Measurements from ENCODE around the gene ST6GALNAC2.

The ST6GALNAC2 gene

DNA sequence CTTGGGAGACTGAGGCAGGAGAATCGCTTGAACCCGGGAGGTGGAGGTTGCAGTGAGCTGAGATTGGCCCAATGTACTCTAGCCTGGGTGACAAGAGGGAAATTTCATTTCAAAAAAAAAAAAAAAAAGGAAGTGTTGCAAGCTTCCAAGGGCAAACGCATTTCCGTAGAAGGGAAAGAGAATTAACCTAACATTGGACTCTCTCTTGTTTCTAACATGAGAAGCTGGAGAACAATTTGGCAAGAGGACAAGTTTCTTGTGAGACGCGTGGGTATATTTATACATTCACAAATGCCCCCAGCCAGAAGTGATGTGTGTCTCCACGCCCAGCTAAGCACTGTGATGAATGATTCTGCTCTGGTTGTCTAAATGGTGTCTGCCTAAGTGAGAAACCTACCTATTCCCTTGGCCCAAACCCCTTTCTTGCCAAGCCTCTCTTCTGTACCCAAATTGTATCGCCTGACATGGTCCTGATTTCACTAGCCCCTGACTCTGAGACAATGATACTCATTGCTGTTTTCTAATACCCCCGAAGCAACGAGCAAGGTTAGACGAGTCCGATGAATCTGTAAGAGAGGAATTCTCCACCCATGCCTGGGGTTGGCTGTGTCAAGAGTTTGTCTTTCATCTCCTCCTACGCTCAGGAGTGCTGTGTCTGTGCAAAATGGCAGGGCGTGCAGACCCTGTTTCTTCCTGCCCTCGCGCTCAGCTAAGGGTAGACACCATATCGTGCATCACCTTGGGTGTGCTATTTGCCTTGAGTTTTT, 14.2 kb upstream of the ST6GALNAC2 start:
- DNase-seq (ENCODE audit: low read depth in 2 of 2) = no peak

DNA sequence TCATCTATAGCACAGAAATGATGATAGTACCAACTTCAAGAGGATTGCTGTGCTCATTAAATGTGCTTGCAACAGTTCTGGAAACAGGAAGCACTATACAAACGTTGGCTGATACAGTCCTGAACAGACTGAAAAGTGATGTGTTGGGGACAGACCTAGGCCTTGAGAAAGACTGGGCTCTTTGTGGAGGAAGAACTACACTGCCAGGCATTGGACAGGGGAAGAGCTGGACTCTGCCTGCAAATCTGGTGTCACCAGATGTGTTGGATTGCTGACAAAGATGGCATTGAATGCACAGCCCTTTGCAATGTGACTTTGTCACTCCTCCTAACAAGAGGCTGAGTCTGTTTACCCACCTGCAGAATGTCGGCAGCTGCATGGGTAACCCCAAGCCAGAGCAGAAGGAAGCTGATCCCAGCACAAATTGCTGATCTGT, 12.4 kb upstream of the ST6GALNAC2 start:
- no peak for DNase-seq (ENCODE audit: low read depth in 2 of 2)

DNA sequence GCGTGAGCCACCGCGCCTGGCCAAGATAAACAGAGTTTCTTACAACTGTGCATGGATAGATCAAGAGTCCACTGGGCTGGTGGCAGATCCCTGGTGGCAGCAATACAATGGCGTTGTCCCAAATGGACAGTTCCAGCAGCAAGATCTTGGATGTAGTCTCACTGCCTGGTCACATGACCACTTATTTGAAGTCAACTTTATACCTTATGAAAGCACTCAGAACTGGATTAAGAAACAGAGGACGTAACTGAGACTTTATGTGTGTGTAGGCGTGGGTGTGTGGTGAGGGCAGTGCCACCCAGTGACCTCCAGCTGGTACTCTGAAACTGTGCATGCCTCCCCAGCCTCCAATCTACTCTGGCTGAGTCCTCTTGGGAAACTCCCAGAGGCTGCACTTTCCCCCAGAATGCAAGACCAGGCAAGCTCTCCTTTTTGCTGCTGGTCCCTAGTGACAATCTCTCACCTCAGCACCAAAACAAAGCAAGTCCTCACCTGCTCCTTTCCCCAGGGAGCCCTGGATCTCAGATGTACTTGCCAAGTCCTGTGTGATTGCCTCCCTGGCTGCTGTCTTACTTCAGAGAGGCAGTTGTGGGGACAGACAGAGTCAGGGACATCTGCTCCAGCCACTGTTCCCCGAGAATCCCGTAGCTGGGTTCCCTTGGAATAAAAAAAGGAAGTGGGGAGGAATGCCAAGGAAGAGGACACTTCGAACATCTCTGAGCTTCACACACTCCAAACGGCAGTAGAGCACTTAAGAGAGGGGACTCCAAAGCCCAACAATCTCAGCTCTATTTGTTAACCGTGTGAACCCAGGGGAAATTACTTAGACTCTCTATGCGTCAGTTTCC, 11.7 kb upstream of the ST6GALNAC2 start:
- DNase-seq (ENCODE audit: low read depth in 2 of 2) = no peak

GRCh38 chr17:76594690-76595089, 9.0 kb upstream of the ST6GALNAC2 start:
- DNase-seq (ENCODE audit: low read depth in 2 of 2) = no peak

DNA sequence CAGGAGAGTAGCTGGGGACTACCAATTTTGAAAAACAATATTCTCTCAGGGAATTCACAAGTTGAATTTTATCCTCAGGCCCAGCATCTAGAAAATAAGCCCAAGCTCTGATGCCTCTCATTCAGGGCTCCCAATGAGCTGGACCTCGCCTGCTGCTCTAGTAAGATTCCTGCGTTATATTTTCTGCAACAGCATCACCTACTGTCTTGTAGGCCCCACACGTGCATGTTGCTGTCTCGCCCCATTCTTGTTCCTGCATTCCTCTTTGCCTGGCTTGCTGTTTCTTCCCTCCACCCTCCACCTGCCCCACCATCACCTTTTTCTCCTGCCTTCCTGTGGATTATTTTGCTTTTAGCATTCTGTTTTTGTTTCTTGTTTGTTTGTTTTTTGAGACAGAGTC, 8.3 kb upstream of the ST6GALNAC2 start:
- DNase-seq (ENCODE audit: low read depth in 2 of 2) = no peak

GRCh38 chr17:76593384-76593826, 7.7 kb upstream of the ST6GALNAC2 start:
- DNase-seq (ENCODE audit: low read depth in 2 of 2) = no peak

DNA sequence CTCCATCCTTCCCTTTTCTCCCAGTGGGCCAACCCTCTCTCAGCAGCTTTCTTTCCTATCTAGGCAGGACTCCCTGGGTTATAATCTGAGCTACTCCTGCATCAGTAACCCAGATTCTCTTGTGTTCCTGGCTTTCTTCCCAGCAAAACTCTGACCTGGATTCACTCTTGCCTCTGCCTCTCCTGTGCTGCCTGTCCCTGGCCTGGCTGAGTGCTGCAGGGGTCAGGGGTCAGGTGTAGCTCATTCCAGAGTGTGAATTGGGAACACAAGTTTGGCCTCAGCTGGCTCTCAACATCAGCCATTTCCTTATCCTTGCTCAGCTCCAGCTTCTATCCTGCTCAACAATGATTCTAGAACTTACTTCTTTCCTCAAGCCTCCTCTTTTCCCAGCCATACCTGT, 2.5 kb upstream of the ST6GALNAC2 start:
- no peak for DNase-seq (ENCODE audit: low read depth in 2 of 2)

- no peak for DNase-seq (ENCODE audit: low read depth in 2 of 2)
Observed at GRCh38 chr17:76586741-76587487, 1.3 kb upstream of the ST6GALNAC2 start.

DNA sequence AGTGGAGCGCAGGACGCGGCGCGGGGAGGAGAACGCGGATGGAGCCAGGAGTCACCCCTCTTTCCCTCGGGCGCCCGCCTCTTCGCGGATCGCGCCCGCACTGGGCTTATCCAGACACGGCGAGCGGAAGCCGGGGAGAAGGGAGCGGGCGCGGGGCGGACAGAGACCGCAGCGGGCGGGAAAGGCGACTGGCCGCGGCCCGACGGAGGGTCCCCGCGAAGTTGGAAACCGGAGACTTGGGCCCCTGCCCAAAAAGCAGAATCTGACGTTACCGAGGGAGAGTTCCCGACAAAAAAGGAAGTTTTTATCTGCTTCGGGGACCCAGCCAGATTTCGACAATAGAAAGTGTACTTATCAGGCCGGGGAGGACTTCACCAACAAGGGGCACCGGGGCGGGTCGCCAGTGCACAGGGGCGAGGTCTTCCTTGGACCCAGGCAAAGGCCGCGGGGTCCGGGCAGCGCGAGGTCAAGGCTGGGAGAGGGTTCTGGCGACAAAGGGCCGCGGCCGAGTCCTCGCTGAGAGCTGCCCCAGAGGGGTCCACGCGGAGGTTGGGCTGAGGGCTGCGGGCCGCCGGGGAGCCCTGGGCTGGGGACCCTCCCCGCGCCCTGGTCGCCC, 519 bp downstream of the ST6GALNAC2 start:
- no peak for DNase-seq (ENCODE audit: low read depth in 2 of 2)

GRCh38 chr17:76584427-76585032, 1.1 kb downstream of the ST6GALNAC2 start:
- no peak for DNase-seq (ENCODE audit: low read depth in 2 of 2)

GRCh38 chr17:76582660-76583059, 3.0 kb downstream of the ST6GALNAC2 start:
- DNase-seq (ENCODE audit: low read depth in 2 of 2) = no peak

DNA sequence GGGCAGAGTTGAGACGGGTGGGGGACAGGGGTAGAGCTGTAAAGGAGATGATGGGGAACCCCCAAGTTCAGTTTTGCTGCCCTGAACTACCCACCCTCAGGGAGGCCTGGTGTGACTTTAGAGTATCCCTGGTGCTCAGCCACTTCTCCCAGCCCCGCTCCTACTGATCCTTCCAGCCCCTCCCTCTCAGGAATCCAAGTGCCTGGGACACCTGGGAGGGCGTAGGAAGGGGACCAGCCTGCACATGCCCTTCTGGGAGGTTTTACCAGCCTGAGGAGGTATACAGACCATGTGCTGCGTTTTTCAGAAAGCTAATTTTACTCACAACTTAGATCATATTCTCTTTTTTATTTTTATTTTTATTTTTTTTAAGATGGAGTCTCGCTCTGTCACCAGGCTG, 4.1 kb downstream of the ST6GALNAC2 start:
- DNase-seq (ENCODE audit: low read depth in 2 of 2) = no peak

DNA sequence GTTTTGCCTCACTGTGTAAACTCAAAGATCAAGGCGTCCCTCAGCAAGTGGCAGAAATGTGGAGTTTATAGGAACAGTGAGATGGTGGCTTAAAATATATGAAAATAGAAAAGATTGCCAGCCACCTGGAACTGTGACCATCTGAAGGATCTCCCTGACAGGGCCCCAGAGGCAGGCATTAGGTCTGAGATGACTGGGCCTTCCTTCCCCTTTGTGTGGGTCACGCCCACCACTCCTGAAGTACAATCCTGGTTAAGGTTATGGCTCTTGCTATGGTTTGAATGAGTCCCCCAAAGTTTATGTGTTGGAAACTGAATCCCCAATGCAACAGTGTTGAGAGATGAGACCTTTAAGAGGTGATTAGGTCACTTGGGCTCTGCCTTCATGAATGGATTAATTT, 6.4 kb downstream of the ST6GALNAC2 start:
- no peak for DNase-seq (ENCODE audit: low read depth in 2 of 2)

DNA sequence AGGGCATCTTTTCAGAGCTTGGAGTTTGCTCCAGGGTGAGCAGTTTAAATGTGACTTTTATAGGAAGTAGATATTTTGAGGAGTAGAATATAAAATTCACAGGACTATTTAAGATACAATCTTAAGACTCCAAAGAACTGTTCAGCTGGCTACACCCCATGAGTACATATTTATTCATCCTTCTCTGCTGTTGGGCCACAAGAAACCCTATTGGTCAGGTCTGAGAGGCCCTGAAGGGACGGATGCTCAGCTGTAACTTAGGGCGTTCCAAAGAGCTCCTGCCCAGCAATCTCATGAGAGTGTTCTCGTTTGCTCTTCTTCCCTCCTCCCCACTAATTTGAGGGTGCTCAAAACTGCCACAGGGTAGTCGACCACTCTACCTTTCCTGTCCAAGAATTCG, 7.3 kb downstream of the ST6GALNAC2 start:
- DNase-seq (ENCODE audit: low read depth in 2 of 2) = no peak

DNA sequence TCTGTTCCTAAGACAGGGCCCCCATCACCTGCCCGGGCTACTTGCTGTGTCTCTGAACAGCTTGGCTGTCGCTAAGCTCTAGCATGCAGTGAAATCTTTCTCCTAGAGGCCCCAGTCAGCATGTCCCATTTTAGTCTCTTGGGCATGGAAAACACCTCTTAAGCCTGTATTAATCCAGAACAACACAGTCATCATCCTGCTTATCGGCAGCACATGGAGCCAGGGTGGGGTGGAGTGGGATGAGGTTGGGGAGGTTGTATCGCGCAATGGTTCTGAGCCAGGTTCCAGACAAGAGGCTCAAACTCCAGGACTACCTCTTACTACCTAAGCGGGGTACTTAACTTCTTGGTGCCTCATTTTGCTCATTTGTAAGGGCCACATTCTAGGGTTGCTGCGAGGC, 7.8 kb downstream of the ST6GALNAC2 start:
- DNase-seq (ENCODE audit: low read depth in 2 of 2) = no peak

- DNase-seq (ENCODE audit: low read depth in 2 of 2) = no peak
Observed at GRCh38 chr17:76576189-76576588, 9.5 kb downstream of the ST6GALNAC2 start.

GRCh38 chr17:76575570-76575969, 10.1 kb downstream of the ST6GALNAC2 start:
- no peak for DNase-seq (ENCODE audit: low read depth in 2 of 2)

DNA sequence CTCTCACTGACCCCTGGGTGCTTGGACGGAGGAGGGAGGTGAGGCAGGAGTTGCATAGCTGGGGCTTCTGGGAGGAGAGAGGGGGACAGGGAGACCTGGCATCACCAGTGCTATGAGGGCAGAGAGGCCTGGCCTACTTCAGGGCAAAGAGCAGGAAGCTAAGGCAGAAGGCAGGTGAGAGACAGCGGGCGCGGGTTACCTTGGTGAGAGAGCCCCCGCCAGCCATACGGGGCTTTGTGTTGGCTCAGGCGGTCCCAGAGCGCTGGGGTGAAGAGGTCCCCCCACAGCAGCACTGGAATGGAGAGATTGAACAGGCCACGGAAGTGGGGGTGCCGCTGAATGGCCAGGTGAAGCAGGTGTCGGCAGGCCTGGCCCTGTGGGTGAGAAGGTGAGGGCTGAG, 11.5 kb downstream of the ST6GALNAC2 start:
- DNase-seq (ENCODE audit: low read depth in 2 of 2) = no peak

- no peak for DNase-seq (ENCODE audit: low read depth in 2 of 2)
Observed at GRCh38 chr17:76573096-76573495, 12.6 kb downstream of the ST6GALNAC2 start.

DNA sequence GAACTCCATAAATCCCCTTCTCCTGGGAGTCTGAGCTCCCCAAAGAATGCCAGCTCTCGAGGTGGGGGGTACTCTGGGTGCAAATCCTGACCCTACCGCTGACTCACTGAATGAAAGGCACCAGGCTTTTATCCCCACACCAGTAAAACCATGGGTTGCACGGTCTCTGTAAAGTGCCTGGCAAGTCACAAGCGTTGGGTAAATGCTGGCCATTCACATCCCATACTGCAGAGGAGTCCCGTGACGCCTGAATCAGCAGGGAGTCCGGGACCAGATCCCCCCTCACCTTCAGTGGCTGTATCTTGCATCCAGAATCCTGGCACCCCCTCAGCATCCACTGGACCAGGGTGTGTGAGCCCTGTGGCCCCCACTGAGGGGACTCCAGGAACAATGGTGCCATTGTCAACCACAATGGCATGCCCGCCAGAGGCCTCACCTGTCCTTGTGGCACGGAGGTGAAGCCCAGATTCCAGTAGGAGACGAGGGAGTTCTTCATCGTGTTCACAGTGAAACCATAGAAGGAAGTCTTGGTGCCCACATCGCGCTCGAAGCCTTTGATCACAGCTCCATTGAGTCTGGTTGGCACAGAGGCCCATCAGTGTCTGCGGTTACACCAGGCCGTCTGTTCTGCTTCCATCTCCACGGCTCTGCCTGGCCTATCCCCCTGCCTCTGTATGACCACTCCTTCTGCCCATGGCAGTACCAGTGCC, 13.3 kb downstream of the ST6GALNAC2 start:
- DNase-seq (ENCODE audit: low read depth in 2 of 2) = no peak

Measured in stimulated activated CD4-positive, alpha-beta T cell treated with anti-CD3 and anti-CD28 coated beads, Interleukin-12 subunit alpha, Interleukin-12 subunit beta, amount 100 ng/mL, for 24 hours (primary cell).